GM19025 (cell line): ENCODE data around the gene CDC42SE2.
"Not testable (repeated sequence)": the region's sequence is repeated elsewhere in the genome, so short reads cannot be mapped to it uniquely, and the experiment has no call there.

ENCODE experiments used
- ATAC-seq: cut with Tn5 transposase; IDR thresholded peaks from one replicate; pipeline ENCODE4 v1.9.1; 2021; ENCODE audit warnings: mild to moderate bottlenecking, low read depth, moderate library complexity; ENCODE audit not compliant: unreplicated experiment

CDC42SE2 gene

GRCh38 chr5:131384616-131385214 lies 120.9 kb downstream of the CDC42SE2 start:
- no peak for ATAC-seq

GRCh38 chr5:131386124-131386523 lies 122.3 kb downstream of the CDC42SE2 start:
- no peak for ATAC-seq

GRCh38 chr5:131386779-131387178 lies 122.9 kb downstream of the CDC42SE2 start:
- no peak for ATAC-seq

GRCh38 chr5:131387255-131387654 lies 123.4 kb downstream of the CDC42SE2 start:
- no peak for ATAC-seq

- ATAC-seq, result no peak
Measured at GRCh38 chr5:131389096-131389868, 125.4 kb downstream of the CDC42SE2 start.

- no peak for ATAC-seq
Measured at GRCh38 chr5:131389869-131390265, 126.0 kb downstream of the CDC42SE2 start.

GRCh38 chr5:131392466-131393095 lies 128.7 kb downstream of the CDC42SE2 start:
- ATAC-seq, result no peak

- no peak for ATAC-seq
Measured at GRCh38 chr5:131393498-131393968, 129.7 kb downstream of the CDC42SE2 start.

GRCh38 chr5:131394128-131394527 lies 130.3 kb downstream of the CDC42SE2 start:
- peak; percentile 71 for ATAC-seq

- peak; percentile 75 for ATAC-seq
Measured at GRCh38 chr5:131396015-131396414, 132.2 kb downstream of the CDC42SE2 start.

- no peak for ATAC-seq
Measured at GRCh38 chr5:131396630-131397273, 132.9 kb downstream of the CDC42SE2 start.

GRCh38 chr5:131399007-131399406 lies 135.2 kb downstream of the CDC42SE2 start:
- ATAC-seq, result not testable (repeated sequence)

- no peak for ATAC-seq
Measured at GRCh38 chr5:131400585-131400984, 136.7 kb downstream of the CDC42SE2 start.

GRCh38 chr5:131405674-131406073 lies 141.8 kb downstream of the CDC42SE2 start:
- ATAC-seq, result no peak

- ATAC-seq, result no peak
Measured at GRCh38 chr5:131406076-131406475, 142.2 kb downstream of the CDC42SE2 start.

GRCh38 chr5:131406975-131407638 lies 143.3 kb downstream of the CDC42SE2 start:
- ATAC-seq, result no peak

GRCh38 chr5:131413605-131414559 lies 150.0 kb downstream of the CDC42SE2 start:
- peak; percentile 77 for ATAC-seq

- peak; percentile 63 for ATAC-seq
Measured at GRCh38 chr5:131416729-131417128, 152.9 kb downstream of the CDC42SE2 start.

- peak; percentile 21 for ATAC-seq
Measured at GRCh38 chr5:131417240-131417869, 153.5 kb downstream of the CDC42SE2 start.
